Right lobe of liver (tissue), 4 donors: Measurements from ENCODE around the gene PSMB9.

Experiments
- CTCF ChIP-seq, 4 donors: fragments of 200-600 bp in 3 of 4; fragments of 450-650 bp in 1 of 4; IDR thresholded peaks; one replicate each; pipeline versions ENCODE4 v1.5.1 to v1.8.0; 2016 to 2022; ENCODE audit warnings: antibody characterized with exemption in 4 of 4, mild to moderate bottlenecking in 2 of 4
- POLR2A ChIP-seq: fragments of 450-650 bp; IDR thresholded peaks from one replicate; pipeline ENCODE4 v1.6.1; 2017; ENCODE audit warnings: antibody characterized with exemption, mild to moderate bottlenecking
- donor health status: DM: no; HTN: no; CAD: no.
- donor health status: DM: no; HTN: no; CAD: no.
- donor health status: DM: no; HTN: yes; CAD: no.

- TF ChIP-seq CTCF (IDR thresholded peaks at IDR 0.05) (no peak), POLR2A (no peak)
Measured at GRCh38 chr6:32847004-32847403, 7.0 kb upstream of the PSMB9 start.
